ES-I3 (cell line): Measurements from ENCODE around the gene PTK6.
"Not testable (repeated sequence)": the region's sequence is repeated elsewhere in the genome, so short reads cannot be mapped to it uniquely, and the experiment has no call there.

Experiments
- H3K36me3 ChIP-seq: 2 replicates; pipeline ENCODE4 v1.6.1; 2013; ENCODE audit warnings: mild to moderate bottlenecking, low read length, control low read depth, moderate library complexity; ENCODE audit not compliant: insufficient read depth
- H3K4me1 ChIP-seq: 2 replicates; pipeline ENCODE4 v1.6.1; 2013; ENCODE audit warnings: mild to moderate bottlenecking, control low read depth, low read length; ENCODE audit not compliant: insufficient read depth
- H3K9ac ChIP-seq: 2 replicates; pipeline ENCODE4 v1.6.1; 2013; ENCODE audit warnings: low read depth, mild to moderate bottlenecking, low read length, moderate library complexity
- H3K9me3 ChIP-seq: 2 replicates; pipeline ENCODE4 v1.6.1; 2013; ENCODE audit warnings: mild to moderate bottlenecking, low read length, moderate library complexity; ENCODE audit not compliant: control insufficient read depth, insufficient read depth

PTK6 gene

DNA sequence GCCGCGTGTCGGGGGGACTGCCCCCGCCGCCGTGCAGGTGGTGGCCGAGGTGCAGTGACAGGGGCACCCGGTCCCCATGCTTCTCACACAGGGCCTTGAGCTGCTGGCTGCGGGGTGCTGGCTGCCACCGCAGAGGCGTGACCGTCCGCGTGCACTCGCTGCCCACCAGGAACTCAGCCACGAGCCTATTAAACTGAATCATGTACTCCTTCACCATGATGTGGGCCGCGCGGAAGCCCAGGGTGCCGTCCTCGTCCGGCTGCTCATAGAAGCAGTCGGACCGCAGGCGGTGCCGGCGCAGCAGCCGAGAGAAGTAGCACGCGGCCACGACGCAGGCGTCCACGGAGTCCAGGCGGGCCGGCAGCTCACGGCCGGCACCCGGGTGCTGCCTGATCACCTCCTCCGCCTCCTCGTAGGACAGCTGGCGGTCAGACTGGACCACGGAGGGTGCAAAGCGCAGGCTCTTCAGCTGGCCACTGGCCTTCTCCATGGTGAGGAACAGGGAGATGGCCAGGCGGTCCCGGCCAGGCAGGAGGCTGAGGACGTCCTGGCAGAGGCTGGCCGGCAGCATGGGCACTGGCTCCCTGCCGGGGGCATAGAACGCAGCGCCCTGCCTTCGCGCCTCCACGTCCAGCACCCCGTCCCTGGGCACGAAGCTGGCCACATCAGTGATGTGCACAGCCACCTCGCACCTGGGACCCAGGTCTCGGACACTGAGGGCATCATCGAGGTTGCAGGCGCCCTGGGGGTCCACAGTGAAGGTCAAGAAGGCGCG, 27.0 kb upstream of the PTK6 start:
- no peaks in the 10 kb centered on the region for H3K4me1 ChIP-seq
- no peak overlapping the region for H3K9ac ChIP-seq
- no peaks in the 10 kb centered on the region for H3K36me3 ChIP-seq
- H3K9me3 ChIP-seq, result no peaks in the 10 kb centered on the region

DNA sequence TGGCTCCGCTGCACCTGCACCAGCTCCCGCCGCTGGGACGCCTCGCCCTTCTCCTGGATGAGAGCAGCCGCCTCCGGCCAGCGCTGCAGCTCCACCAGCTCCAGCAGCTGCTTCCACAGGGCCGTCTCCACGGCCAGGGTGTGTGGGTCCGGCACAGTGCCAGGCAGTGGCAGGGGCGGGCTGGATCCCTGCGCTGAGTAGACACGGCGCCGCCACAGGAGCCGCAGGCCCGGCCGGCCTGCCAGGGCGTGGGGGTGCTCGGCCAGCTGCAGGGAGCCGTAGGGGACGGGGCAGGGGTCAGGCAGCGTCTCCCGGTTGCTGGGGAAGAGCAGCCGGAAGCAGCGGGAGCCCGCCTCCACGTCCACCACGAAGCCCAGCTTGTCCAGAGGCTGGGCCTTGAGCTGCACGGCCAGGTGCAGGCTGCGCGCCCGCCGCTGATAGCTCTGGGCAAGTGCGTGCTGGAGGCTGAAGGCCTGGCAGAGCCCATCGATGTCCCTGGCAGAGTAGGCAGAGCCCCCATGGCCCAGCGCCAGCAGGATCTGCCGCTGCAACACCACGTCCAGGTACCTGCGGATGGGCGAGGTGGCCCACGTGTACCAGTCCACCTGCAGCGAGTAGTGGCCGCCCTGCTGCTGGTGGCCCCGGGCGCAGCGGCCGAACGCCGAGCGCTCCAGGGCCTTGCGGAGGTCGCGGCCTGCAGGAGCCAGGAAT, 26.2 kb upstream of the PTK6 start:
- Histone ChIP-seq H3K9me3 (no peaks in the 10 kb centered on the region), H3K9ac (no peak overlapping the region), H3K36me3 (no peaks in the 10 kb centered on the region), H3K4me1 (no peaks in the 10 kb centered on the region)

DNA sequence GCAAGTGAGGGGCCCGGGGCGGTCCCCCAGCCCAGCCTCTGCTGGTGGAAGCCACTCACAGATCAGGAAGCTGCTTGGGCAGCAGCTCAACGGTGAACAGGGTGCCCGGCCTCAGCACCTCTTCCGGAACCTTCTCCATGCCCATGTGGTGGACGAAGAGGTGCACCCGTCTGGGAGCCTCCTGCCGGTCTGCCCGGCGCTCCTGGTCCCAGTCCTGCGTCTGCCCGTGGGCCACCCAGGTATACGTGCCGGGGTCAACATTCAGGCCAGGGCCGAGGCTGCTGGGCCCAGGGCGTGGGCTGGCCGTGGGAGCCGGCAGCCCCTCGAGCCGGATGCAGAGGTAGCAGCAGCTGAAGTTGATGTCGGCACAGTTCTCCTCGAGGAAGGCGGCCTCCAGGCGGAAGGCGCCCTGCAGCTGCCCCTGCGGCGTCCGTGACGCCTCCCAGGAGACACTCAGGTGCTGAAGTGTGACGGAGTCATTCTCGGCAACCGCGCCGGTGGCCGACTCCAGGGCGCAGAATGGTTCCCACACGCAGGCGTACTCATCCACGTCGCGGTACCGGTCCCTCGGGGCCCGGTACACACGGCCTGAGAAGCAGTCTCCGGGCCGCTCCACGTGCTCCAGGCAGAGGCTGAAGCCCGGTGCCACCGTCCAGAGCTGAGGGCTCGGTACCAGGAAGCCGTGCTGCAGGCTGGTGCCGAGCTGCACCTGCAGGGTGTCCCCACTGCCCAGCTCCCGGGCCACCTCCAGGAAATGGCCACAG, 25.5 kb upstream of the PTK6 start:
- Histone ChIP-seq H3K9me3 (no peaks in the 10 kb centered on the region), H3K9ac (no peak overlapping the region), H3K36me3 (no peaks in the 10 kb centered on the region), H3K4me1 (no peaks in the 10 kb centered on the region)

DNA sequence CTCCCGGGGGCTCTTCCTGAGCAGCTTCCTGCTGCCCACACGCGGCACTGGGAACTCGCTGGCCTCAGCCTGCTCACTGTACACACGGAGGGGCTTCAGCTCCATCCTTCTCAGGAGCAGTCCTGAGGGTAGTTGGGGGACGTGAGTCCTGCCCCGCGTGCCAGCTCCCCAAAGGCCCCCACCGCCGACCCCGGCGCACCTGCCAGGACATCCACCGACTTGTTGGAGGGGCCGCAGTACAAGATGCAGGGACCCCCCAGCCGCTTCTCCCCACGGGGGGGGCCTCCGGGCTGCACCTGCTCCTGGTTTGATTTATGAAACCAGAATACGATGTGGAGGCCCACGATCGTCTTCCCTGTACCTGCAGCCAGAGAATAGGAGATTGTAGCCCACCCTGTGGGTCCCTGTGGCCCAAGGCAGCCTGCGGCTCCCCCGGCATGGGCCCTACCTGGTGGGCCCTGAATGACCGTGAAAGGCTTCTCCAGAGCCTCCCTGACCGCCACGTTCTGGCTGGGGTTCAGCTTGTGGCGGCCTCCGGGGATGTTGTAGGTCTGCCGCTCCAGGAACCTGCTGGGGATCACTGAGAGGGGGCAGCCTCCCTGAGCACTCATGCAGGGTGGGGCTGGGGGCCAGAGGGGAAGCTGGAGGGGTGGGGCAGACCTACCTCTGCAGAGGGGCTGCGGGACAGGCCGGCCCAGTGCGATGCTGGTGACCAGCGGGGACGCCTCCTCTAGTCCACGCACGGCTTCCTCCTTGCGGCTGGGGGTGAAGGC, 24.6 kb upstream of the PTK6 start:
- Histone ChIP-seq H3K9ac (no peak overlapping the region), H3K9me3 (no peaks in the 10 kb centered on the region), H3K36me3 (no peaks in the 10 kb centered on the region), H3K4me1 (no peaks in the 10 kb centered on the region)

DNA sequence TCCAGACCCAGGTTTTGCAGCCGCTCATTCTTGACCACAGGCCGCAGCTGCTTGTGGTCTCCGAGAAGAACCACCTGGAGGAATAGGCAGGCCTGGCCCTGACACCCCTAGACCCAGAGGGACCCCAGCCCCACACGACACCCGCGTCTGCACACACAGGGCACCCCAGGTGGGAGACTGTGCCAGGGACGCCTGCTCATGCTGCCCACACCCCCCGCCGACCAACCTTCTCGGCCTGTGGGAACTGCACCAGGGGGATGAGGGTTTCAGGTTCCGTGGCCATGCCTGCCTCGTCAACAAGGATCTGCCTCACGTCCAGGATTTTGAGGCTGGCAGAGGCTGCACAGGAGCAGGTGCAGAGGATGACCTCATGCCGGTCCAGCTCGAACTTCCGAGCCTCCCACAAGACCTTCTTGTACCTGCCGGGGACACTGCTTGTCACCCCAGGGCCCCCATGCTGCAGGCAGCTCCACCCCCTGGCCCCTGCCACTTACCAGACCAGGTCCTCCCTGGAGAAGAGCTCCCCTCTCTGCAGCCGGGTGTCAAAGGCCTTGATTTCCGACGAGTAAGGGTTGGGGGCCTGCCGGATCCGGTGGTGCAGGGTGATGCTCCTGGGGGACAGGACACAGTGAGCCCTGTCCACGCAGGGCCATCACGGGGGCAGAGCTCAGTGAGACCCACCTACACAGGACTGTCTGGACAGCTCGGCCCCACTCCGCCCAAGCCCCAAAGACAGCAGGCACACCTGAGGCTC, 23.9 kb upstream of the PTK6 start:
- no peaks in the 10 kb centered on the region for H3K36me3 ChIP-seq
- H3K4me1 ChIP-seq, result no peaks in the 10 kb centered on the region
- H3K9me3 ChIP-seq, result no peaks in the 10 kb centered on the region
- no peak overlapping the region for H3K9ac ChIP-seq

DNA sequence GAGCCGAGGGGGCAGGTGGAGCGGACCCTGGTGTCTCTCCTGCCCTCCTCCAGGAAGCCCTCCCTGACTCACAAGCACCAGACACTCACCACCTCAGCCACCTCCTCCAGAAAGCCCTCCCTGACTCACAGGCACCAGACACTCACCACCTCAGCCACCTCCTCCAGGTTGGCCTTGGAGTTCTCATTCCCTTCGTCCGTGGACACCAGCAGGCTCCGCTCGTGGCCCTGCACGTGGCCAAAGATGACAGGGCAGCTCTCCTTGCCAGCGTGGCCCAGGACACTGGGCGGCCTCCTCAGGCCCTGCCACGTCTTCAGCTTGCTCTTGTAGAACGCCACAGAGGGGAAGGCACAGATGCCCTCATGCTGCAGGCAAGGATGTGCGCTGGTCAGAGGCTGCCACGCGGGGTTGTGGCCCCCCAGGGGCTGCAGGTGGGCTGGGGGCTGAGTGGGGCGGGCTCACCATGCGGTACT, 23.2 kb upstream of the PTK6 start:
- H3K9ac ChIP-seq, result no peak overlapping the region
- no peaks in the 10 kb centered on the region for H3K9me3 ChIP-seq
- no peaks in the 10 kb centered on the region for H3K36me3 ChIP-seq
- H3K4me1 ChIP-seq, result no peaks in the 10 kb centered on the region

DNA sequence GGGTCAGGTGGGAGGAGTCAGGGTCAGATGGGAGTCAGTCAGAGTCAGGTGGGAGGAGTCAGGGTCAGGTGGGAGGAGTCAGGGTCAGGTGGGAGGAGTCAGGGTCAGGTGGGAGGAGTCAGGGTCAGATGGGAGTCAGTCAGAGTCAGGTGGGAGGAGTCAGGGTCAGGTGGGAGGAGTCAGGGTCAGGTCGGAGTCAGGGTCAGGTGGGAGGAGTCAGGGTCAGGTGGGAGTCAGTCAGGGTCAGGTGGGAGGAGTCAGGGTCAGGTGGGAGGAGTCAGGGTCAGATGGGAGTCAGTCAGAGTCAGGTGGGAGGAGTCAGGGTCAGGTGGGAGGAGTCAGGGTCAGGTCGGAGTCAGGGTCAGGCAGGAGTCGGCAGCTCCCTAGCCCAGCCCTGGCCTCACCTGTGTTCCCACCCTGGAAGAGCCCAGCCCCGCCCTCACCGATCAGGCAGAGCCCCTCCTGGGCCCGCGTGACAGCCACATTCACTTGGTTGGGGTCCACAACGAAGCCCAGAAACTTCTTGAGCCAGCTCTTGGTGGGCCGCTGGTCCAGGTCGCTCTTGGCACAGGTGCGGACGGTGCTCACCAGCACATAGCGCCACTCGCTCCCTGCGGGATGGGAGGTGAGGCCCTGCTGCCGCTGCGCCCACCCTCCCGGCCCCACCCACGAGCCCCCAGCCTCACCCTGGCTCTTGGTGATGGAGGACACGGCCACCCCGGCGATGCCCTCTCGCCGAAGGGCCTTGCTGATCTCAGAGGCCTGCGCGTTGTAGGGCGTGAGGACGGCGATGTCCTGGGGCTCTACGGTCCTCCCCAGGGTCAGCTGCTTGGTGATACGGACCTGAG, 22.5 kb upstream of the PTK6 start:
- H3K4me1 ChIP-seq, result not testable (repeated sequence)

DNA sequence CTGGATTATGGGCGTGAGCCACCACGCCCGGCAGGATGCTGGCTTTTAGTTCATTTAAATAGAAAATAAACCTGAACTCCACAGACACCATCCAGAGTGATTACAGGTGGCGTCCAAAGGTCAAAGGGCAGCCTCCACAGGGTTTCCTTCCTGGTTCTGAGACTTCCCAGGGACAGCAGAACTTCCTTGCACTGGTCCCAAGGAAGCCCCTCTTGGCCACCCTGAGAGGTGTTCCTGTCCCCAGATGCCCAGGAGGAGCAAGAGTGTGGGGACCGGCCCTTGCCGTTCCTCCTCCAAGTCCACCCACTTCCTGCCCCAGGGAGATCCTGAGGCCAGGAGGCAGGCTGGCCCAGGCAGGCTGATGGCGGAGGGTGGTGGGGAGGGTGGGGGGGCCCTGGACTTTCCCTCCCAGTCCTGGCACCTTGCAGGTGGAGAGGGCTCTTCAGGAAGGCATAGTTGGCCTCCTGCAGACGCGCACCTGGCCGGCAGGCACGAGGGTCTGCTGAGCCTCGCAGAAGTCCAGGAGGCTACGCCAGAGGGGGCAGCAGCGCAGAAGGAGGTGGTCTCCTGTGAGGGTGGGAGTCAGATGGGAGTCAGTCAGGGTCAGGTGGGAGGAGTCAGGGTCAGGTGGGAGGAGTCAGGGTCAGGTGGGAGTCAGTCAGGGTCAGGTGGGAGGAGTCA, 21.8 kb upstream of the PTK6 start:
- H3K9ac ChIP-seq, result no peak overlapping the region
- H3K36me3 ChIP-seq, result no peaks in the 10 kb centered on the region
- H3K9me3 ChIP-seq, result no peaks in the 10 kb centered on the region
- H3K4me1 ChIP-seq, result no peaks in the 10 kb centered on the region

More for the DNA sequence above, 22.5 kb upstream of the PTK6 start:
- H3K9ac ChIP-seq, H3K9me3 ChIP-seq, H3K36me3 ChIP-seq: not testable (repeated sequence)

DNA sequence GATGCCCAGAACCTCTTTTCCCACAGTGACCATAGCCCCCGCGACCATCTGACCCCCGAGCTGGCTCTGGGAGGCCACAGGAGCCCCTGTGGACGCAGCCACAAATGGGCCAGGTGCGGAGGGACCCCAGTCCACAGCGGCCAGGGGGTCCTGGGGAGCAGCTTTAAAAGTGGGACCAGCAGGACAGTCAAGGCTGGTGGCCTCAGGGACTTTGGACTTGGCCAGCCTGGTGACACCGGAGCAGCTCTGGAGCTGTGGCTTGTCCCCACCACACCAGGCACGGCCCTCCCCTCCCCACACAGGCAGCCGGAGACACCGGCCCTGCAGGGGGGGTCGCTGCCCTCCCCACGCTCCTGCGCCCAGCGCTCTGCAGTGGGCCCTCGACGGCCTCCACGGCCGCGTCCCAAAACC, 20.3 kb upstream of the PTK6 start:
- Histone ChIP-seq H3K9me3 (no peaks in the 10 kb centered on the region), H3K4me1 (peaks cover 6% of the 10 kb centered on the region; the same call in 1 of the 2 replicates), H3K9ac (no peak overlapping the region), H3K36me3 (no peaks in the 10 kb centered on the region)

DNA sequence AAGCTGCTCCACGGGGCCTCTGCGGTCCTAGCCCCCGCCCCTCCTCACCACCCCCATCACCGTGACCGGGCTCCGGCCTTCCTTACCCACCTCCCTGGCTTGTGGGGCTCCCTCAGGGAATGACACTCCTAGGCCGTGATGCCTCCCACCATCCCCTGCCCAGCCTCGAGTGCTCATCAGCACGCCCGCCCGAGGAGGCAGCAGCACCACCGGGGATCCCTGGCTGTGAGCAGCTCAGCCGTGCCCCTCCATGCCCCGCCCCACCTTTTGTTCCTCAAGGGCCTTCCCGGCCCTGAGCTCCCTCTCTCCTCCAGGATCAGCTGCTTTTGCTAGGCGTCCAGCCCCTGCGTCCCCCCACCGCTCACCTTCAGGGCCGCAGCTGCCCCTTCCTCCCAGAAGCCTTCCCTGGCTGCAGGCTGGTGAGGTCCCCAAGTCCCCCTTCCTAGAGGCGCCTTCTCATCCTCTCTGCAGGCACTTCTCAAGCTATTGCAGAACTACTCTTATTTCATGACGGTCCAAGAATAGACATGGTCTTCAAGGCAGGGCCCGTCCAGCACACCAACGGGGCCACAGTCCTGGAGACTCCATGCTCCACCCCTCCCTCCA, 19.8 kb upstream of the PTK6 start:
- no peak overlapping the region for H3K9ac ChIP-seq
- no peaks in the 10 kb centered on the region for H3K9me3 ChIP-seq
- no peaks in the 10 kb centered on the region for H3K36me3 ChIP-seq
- peaks cover 7% of the 10 kb centered on the region; the same call in 1 of the 2 replicates for H3K4me1 ChIP-seq

DNA sequence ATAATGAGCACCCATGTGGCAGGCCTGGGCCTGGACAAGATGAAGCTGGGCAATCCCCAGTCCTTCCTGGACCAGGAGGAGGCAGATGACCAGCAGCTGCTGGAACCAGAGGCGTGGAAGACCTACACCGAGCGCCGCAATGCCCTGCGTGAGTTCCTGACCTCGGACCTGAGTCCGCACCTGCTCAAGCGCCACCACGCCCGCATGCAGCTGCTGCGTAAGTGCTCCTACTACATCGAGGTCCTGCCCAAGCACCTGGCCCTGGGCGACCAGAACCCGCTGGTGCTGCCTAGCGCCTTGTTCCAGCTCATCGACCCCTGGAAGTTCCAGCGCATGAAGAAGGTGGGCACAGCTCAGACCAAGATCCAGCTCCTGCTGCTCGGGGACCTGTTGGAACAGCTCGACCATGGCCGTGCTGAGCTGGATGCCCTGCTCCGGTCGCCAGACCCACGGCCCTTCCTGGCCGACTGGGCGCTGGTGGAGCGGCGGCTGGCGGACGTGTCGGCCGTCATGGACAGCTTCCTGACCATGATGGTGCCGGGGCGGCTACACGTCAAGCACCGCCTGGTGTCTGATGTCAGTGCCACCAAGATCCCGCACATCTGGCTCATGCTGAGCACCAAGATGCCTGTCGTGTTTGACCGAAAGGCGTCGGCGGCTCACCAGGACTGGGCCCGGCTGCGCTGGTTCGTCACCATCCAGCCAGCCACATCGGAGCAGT, 18.6 kb upstream of the PTK6 start:
- Histone ChIP-seq H3K9ac (no peak overlapping the region), H3K4me1 (peaks cover 7% of the 10 kb centered on the region; the same call in 1 of the 2 replicates), H3K9me3 (no peaks in the 10 kb centered on the region), H3K36me3 (no peaks in the 10 kb centered on the region)
